NCI-H774 (cell line): ENCODE measurements around the gene WDR82.
A peak's percentile ranks its signal among the peaks of the same experiment; 100 is the strongest.

ENCODE experiments used
- DNase-seq: peaks from one replicate; lab custom pipeline; 2025; lab: John Stamatoyannopoulos, UW

Gene WDR82

GRCh38 chr3:52306978-52307377, 28.5 kb upstream of the WDR82 start:
- DNase-seq, result no peak

GRCh38 chr3:52305926-52306325, 27.5 kb upstream of the WDR82 start:
- no peak for DNase-seq

GRCh38 chr3:52303811-52304210, 25.4 kb upstream of the WDR82 start:
- no peak for DNase-seq

- peak; percentile 7 for DNase-seq
Measured at GRCh38 chr3:52302426-52303145, 24.1 kb upstream of the WDR82 start.

- no peak for DNase-seq
Measured at GRCh38 chr3:52299879-52300611, 21.6 kb upstream of the WDR82 start.

GRCh38 chr3:52299247-52299878, 20.9 kb upstream of the WDR82 start:
- DNase-seq, result no peak

GRCh38 chr3:52298149-52299098, 20.0 kb upstream of the WDR82 start:
- DNase-seq, result no peak

GRCh38 chr3:52297242-52298148, 19.0 kb upstream of the WDR82 start:
- no peak for DNase-seq

GRCh38 chr3:52295671-52296208, 17.3 kb upstream of the WDR82 start:
- DNase-seq, result no peak

GRCh38 chr3:52294320-52295150, 16.1 kb upstream of the WDR82 start:
- no peak for DNase-seq

GRCh38 chr3:52293491-52294319, 15.3 kb upstream of the WDR82 start:
- DNase-seq, result no peak

GRCh38 chr3:52292247-52293065, 14.0 kb upstream of the WDR82 start:
- no peak for DNase-seq

- DNase-seq, result no peak
Measured at GRCh38 chr3:52291508-52292181, 13.2 kb upstream of the WDR82 start.

- no peak for DNase-seq
Measured at GRCh38 chr3:52290596-52291507, 12.4 kb upstream of the WDR82 start.

- DNase-seq, result no peak
Measured at GRCh38 chr3:52289747-52290595, 11.5 kb upstream of the WDR82 start.
